Sciatic nerve (tissue), 2 donors: ENCODE measurements around the gene TSC2. TPM values are rescaled to one million over a fixed set of nuclear protein-coding genes. Genes with fewer than 3 reads are reported as not detected.
A peak's percentile ranks its signal among the peaks of the same experiment; 100 is the strongest.
"Not testable (repeated sequence)": the region's sequence is repeated elsewhere in the genome, so short reads cannot be mapped to it uniquely, and the experiment has no call there.

Experiments used
- ATAC-seq: fragments of 200-7000 bp; cut with Tn5 transposase; one replicate; pipeline ENCODE4 v1.9.1; 2020; ENCODE audit warnings: mild to moderate bottlenecking, moderate library complexity
- DNase-seq: peaks from one replicate; pipeline ENCODE4 v3.0.0-alpha.2; 2020; ENCODE audit warnings: low spot score
- intact Hi-C: fragments of 100-400 bp; cut with DNase I; formaldehyde crosslinking; loops from one replicate; pipeline ENCODE4 v1.14.2; 2022
- total RNA-seq: library from RNA; stranded (reverse); fragmentation: NEBNext Ultra II Directional; extraction: Animal tissue kit (Norgen Biotek cat#: 25700); gene quantifications from one replicate; pipeline ENCODE4 v1.2.1, GENCODE V29; 2021
- donor health status: DM: no; HTN: no; CAD: no.
- donor health status: DM: no; HTN: no; CAD: no.

TSC2 gene
- total RNA-seq, 1 donor from 2014 or later = 156 TPM

DNA sequence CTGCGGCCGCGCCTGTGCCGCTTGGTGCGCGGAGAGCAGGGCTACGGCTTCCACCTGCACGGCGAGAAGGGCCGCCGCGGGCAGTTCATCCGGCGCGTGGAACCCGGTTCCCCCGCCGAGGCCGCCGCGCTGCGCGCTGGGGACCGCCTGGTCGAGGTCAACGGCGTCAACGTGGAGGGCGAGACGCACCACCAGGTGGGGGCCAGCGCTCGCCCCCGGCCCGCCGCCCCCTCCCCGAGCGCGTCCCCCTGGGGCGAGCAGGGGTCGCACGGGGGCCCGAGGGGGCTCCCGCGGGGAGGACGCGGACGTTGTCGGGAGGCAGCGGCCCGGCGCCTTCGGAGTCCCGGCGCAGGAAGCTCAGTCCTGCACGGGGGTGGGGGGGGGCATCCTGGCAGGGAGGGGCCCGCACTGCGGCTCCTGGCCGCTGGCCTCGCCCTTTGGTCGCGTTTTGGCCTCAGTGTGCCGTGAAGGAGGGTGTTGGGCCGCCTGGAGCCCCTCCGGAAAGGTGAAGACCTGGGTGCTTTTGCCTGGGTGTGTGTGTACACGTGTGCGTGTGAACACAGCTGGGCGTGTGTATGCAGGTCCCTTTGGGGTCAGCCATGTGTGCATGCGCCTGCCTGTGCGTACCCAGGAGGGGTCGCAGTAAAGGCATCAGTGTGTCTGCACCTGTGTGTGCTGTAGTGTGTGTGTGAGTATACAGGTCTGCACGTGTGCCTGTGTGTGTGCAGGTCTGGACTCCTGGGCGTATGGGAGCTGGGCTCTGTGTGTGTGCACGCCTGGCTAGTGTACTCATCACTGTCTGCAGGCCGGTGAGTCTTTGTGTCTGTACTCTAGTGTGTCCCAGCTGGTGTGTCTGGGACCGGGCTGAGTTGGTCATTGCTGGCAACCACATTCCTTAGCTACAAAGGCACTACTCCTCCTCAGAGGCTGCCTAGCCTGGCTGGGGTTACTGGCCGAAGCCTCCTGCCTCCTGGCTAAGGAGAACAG, 20.5 kb upstream of the TSC2 start:
- ATAC-seq (no peak), DNase-seq (no peak)
- intact Hi-C loops = loop anchor here (5.0 kb wide), 1 partner anchor 115 kb away; no protein-coding TSS in a partner anchor

DNA sequence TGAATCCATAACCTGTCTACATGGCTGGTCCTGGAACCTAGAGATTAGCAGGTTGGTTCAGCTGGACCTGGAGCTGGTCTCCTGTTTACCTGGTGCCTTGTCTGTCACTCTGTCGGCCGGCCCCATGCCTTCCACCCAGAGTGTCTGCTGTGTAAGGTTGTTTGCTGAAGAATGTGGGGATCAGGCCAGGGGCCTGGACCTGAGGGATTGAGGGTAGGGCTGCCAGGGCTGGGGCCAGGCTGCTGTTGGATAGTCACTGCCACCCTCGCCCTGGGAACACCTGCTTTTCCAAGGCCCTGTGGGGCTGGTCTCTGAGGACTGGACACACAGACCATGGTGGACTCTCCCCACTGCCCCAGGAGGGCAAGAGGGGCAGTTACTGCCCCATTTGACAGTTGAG, 19.6 kb upstream of the TSC2 start:
- intact Hi-C loops = loop anchor here (5.0 kb wide), 1 partner anchor 114 kb away; no protein-coding TSS in a partner anchor
- ATAC-seq = no peak
- no peak for DNase-seq

DNA sequence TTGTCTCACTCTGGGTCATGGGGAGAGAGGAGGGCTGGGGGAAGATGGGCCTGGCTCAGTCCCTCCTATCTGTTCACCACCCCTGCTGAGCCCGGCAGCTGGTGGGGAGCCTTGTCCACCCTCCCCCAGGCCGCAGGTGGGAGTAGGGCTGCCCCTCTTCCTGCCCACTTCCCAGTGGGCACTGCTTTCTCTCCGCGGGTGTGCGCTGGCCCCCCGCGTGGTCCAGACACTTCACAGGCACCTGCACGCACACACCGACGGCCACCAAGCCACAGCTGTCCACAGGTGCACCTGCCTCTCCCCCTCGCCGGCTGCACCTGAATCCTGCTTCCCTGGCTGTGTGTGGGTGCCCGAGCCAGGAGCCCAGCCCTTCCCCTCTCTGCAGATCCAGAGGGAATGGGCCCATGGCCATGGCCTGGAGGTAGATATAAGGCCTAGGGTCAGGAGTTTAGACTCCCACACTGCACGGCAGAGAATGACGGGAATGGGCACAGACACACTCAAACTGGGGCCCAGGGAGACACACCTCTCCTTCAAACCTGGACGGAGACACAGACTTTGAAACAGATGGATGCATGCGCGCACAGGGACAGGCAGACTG, 19.1 kb upstream of the TSC2 start:
- intact Hi-C loops = loop anchor here (5.0 kb wide), 1 partner anchor 114 kb away; no protein-coding TSS in a partner anchor
- ATAC-seq = no peak
- no peak for DNase-seq

DNA sequence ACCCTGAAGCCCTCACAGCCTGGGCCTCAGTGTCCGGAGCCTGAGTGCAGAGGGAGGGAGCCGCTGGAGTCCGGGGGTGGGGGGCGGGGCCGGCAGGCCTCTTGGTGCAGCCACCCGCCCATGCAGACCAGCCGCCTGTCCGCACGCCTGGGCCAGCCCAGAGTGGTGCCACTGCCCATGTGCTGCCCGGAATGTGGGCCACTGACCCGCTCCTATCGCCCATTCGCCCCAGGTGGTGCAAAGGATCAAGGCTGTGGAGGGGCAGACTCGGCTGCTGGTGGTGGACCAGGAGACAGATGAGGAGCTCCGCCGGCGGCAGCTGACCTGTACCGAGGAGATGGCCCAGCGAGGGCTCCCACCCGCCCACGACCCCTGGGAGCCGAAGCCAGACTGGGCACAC, 18.4 kb upstream of the TSC2 start:
- no peak for DNase-seq
- intact Hi-C loops = loop anchor here (5.0 kb wide), 1 partner anchor 113 kb away; no protein-coding TSS in a partner anchor
- no peak for ATAC-seq

DNA sequence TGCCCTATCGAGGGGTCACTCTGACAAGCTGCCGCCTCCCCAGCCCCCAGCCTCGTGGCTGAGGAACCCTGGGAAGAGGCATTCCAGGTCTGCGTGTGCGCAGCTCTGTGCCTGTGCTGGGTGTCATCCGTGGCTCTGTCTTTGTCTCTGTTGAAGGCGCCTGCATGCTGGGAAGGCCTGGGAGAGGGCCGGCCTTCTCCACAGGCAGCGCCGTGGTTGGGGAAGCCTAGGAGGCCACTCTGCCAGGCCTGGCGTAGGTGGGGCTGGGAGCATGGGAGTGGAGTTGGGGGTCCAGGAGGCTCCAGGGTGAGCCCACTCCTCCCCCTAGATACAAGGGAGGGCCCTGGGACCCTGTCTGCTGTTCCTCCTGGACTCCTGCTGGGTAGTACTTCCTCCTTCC, 17.7 kb upstream of the TSC2 start:
- DNase-seq = no peak
- intact Hi-C loops = no loop called here
- ATAC-seq = no peak

DNA sequence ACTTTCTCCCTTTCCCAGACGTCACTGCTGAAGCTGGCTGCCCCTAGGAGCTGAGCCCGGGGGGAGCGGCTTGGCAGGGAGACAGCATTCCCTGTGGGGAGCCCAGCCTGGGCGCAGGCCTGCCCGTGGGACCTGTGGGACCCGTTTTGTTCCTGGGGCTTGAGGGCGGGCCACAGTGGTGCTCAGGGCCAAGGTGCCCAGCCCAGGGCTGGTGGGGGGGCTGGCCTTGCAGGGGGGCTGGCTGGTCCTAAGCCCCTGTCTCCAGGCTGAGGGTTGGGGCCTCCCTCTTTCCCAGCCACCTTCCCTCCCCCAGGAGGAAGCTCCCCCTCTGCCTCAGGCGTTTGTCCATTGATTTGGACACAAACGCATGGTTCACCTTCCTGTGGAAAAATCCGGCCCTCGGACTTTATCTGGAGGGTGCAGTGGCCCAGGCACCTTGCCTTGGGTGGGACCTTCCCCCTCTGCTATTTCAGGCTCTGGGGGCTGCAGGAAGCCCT, 16.7 kb upstream of the TSC2 start:
- ATAC-seq (no peak), DNase-seq (no peak)
- intact Hi-C loops = no loop called here

DNA sequence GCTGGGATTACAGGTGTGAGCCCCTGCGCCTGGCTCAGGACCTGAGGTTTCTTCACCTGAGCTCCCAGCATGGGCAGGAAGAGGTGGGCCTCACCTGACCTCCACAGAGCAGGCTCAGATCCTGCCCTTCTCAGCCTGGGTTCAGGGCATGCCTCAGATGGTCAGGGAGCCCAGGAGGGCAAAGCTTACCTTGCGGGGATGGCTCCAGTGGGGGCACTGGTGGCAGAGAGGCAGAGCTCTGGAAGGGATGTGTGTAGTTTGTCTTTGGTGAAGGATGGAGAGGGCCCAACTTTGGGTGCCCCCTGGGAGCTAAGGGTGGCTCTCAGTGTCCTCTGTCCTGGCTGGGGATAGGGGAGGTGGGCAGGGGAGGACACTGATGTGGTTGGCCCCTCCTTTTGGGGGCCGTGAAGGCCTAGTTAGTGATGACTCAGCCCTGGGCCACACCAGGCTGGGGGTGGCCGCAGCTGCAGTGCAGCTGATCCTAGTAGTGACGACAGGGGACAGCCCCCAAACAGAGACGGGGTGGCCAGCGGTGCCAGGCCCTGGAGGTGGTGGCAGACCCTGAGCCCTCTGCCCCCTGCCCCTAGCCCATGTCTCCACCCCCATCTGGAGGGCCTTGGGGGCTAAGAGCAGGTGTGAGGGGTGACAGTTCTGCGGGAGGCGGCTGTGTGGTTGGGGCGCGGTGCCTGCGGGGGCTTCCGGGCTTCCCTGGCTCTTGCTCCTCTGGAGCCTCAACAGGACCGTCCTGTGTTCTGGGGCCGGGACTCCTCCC, 15.3 kb upstream of the TSC2 start:
- ATAC-seq (peak; percentile 27), DNase-seq (no peak)
- intact Hi-C loops = no loop called here

DNA sequence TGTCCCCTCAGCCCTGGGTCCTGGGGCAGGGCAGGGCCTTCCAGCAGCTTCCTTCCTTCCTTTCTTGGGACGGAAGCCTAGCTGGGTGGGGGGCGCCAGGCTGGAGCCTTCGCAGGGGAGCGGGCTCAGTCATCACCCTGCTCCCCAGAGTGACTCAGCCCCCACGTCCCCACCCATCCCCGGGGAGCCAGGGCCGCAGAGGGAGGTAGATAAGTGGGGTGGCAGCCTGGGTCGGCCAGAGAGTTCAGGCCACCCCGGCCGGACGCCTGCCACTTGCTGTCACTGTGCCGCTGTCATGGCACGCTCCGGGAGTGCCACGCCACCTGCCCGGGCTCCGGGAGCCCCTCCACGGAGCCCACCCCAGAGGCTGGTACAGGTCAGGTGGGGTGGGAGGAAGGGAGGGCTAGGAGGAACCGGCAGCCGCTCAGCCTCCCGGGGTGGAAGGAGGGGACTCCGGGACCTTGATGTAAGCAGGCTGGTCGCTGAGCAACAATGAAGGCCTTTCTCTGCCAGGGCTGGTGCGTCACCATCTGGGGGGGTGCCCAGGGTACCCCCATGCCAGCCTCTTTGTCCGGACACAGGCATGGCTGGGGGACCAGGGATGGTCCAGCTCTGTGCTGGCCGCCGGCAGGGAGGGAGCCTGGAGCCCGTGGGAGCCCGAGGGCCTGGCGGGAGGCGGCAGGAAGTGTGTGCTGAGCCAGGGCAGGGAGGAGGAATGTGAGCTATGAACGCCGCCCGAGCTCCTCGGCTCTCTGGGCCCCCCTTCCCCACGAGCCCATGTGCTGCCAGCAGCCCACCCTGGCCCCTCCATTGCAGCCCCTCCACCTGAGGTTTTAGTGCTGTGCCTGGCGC, 14.5 kb upstream of the TSC2 start:
- DNase-seq = peak; percentile 86
- intact Hi-C loops = no loop called here
- ATAC-seq = peak; percentile 67

DNA sequence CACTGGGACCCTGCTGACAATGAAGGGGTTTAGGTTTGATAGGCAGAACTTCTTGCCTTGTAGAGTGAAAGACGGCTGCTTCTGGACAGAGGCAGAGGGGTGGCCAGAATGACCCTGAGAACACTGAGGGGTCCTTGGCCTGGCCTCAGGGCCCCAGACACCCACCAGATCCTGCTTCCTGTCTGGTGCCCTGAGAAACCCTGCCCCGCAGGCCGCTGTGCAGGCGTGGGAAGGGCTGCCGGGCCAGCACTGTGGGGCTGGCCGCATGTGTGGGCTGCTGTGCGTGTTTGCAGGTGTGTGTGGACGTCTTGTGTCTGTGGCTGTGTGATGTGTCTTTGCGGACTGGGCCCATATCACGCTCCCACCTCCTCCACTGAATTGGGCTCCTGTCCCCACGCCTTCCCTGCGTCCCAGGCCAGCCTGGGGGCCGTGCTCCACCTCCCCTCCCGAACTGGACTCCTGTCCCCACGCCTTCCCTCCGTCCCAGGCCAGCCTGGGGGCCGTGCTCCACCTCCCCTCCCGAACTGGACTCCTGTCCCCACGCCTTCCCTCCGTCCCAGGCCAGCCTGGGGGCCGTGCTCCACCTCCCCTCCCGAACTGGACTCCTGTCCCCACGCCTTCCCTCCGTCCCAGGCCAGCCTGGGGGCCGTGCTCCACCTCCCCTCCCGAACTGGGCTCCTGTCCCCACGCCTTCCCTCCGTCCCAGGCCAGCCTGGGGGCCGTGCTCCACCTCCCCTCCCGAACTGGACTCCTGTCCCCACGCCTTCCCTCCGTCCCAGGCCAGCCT, 13.7 kb upstream of the TSC2 start:
- intact Hi-C loops = not testable (repeated sequence)
- peak; percentile 8 for ATAC-seq

DNA sequence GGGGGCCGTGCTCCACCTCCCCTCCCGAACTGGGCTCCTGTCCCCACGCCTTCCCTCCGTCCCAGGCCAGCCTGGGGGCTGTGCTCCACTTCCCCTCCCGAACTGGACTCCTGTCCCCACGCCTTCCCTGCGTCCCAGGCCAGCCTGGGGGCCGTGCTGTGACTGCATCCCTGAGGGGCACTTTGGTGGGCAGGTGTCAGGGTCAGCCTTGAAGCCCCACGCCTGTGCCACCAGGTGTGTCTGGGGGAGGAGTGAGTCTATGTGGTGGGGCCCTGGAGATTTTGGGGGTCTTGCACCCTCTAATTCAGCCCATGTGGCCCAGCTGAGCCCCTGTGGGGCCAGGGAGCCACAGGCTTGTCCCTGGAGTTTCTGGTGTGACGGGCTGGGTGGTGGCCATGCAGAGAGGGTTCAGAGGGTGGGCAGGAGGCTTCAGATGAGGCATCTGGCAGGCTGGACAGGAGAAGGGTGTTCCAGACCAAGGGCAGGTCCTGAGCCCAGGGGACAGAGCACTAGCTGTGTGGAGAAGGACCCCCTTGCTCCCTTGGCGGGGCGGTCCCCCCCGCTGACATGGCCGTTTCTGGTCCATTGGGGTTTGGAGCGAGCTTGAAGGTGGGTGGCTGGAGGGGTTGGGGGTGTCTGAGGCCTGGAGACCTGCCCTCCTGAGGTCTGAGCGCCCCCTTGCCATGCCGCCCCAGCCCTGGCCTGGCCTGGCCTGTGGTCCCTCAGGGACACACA, 12.9 kb upstream of the TSC2 start:
- intact Hi-C loops = no loop called here
- DNase-seq (no peak), ATAC-seq (no peak)

More for the DNA sequence above, 13.7 kb upstream of the TSC2 start:
- DNase-seq = not testable (repeated sequence)

DNA sequence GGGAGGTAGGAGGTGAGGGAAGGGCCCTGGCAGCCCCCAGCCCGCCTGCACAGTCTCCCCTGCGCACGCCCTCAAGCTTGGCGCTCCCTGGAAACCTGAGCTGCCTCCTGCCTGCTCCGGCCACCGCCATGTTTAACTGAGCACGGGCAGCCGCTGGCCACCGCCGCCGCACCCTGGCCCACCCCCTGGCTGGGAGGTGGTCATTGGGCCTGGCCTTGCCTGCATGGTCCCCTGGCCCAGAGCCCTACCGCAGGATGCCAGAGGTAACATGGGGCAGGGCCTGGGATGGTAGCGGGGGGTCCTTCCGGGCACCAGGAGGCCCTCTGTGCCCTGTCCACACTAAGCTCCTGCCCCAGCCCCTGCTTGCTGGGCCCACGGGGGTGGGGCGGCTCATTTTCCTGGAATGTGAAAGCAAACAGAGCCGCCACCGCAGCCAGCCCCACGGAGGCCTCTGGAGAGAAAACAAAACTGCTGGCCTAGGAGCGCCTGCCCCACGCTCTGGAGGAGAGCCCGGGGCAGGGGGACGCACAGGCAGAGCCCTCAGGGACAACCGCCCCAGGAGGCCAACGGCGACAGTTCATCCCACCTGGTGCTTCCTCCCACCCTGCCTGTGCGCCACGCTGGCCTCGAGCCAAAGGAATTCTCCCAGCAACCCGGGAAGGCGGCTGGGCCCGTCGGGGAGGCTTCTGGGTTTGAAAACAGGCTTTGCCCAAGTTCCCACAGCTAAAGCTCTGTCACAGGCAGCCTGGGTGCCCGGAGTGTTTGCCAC, 12.2 kb upstream of the TSC2 start:
- peak; percentile 51 for ATAC-seq
- peak; percentile 86 for DNase-seq
- intact Hi-C loops = no loop called here

DNA sequence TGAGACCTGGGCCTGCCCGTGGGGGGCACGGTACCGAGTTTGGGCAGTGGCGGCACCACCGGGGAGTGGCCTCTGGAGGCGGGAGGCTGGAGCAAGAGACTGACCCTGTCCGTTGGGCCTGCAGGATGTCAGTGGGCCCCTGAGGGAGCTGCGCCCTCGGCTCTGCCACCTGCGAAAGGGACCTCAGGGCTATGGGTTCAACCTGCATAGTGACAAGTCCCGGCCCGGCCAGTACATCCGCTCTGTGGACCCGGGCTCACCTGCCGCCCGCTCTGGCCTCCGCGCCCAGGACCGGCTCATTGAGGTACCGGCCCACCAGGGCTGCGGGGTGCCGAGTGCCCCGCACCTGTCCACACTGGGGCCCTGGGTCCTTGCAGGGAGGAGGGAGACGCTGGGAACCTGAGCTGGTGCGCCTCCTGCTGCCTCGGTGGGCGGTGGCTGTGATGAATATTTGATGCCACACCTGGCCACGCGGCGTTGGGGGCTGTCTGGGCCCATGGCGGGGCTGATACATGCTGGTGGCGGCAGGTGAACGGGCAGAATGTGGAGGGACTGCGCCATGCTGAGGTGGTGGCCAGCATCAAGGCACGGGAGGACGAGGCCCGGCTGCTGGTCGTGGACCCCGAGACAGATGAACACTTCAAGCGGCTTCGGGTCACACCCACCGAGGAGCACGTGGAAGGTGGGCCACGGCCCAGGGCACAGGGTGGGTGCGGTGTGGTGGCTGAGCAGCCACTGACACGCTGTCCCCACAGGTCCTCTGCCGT, 11.4 kb upstream of the TSC2 start:
- DNase-seq (no peak), ATAC-seq (no peak)
- intact Hi-C loops = no loop called here

DNA sequence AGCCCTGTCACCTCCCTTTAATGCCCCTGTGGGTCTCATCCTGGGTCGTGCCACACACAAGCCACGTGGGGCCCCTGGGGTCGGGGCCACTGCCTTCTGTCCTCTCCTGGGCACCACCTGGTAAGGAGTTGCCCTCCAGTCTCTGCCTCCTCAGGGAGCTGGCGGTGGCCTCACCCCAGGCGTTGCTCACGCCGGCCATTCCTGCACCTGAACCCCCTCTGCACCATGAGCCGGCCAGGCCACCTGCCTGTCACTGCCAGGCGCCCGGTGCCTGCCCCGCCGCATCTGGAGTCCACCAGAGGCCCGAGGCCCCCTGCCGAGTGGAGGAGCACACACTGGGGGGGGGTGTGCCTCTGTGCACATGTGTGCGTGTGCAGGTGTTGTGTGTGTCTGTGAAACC, 10.7 kb upstream of the TSC2 start:
- ATAC-seq = no peak
- no peak for DNase-seq
- intact Hi-C loops = no loop called here

DNA sequence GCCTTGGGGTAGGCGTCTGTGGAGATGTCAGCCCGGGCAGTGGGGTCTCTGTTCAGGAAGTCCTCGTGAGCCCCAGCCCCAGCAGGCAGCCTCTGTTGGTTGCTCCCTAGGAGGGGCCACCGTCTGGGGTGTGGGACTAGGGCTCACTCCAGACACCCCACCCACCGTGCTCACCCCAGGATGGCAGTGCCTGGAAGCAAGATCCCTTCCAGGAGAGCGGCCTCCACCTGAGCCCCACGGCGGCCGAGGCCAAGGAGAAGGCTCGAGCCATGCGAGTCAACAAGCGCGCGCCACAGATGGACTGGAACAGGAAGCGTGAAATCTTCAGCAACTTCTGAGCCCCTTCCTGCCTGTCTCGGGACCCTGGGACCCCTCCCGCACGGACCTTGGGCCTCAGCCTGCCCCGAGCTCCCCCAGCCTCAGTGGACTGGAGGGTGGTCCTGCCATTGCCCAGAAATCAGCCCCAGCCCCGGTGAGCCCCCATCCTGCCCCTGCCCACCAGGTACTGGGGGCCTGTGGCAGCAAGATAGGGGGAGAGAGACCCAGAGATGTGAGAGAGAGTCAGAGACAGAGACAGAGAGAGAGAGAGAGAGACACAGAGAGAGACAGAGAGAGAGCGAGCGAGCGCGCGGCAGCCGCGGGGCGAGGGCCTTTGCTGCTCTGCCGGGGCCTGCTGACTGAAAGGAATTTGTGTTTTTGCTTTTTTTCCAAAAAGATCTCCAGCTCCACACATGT, 10.0 kb upstream of the TSC2 start:
- ATAC-seq = peak; percentile 3
- DNase-seq = no peak
- intact Hi-C loops = no loop called here
